Endothelial cell of umbilical vein (primary cell): ENCODE data around the gene TMEM121. TPM values are rescaled to one million over a fixed set of nuclear protein-coding genes. Genes with fewer than 3 reads are reported as not detected.

ENCODE experiments used
- BruUV-seq: library from RNA; stranded (reverse); fragments of 400-500 nt; replicated peaks from 2 replicates; lab custom pipeline; 2021; lab: Mats Ljungman, UMichigan
- CTCF ChIA-PET: fragments of 300-600, 350-600 bp; sonication (Branson Sonifier 250); formaldehyde crosslinking; loops from one replicate; lab custom pipeline; 2021; ENCODE audit warnings: antibody characterized with exemption, inconsistent platforms; lab: Charles Lee
- POLR2A ChIA-PET: fragments of 300-600, 350-600 bp; sonication (Branson Sonifier 250); formaldehyde crosslinking; loops from one replicate; lab custom pipeline; 2021; ENCODE audit warnings: antibody characterized with exemption, inconsistent platforms; lab: Charles Lee
- DNase-seq: peaks from one replicate; pipeline ENCODE4 v3.0.0-alpha.2; 2011; ENCODE audit warnings: low read depth, low spot score
- FAIRE-seq: peaks from 2 replicates; lab custom pipeline; 2011; peaks lifted over from hg19 to GRCh38; lab: Jason Lieb, UNC
- H2AFZ ChIP-seq: 2 replicates; pipeline ENCODE4 v1.6.0; 2012; ENCODE audit warnings: low read depth, low read length, control low read depth, inconsistent platforms
- H3K27ac ChIP-seq: 2 replicates; pipeline ENCODE4 v1.5.1; 2011; ENCODE audit warnings: low read depth, mild to moderate bottlenecking, control low read depth, low read length, moderate library complexity; ENCODE audit not compliant: insufficient read depth
- H3K27me3 ChIP-seq, 2 experiments: 2 replicates each; pipeline versions ENCODE4 v1.6.0 to v1.6.1; 2011; ENCODE audit warnings: low read length in 2 of 2, mixed read lengths in 1 of 2; ENCODE audit not compliant: control insufficient read depth in 2 of 2, insufficient read depth in 2 of 2
- H3K36me3 ChIP-seq, 2 experiments: 2 replicates in 1 of 2; 3 replicates in 1 of 2; pipeline ENCODE4 v1.5.1; 2011; ENCODE audit warnings: low read length in 2 of 2, mild to moderate bottlenecking in 1 of 2, moderate library complexity in 1 of 2; ENCODE audit not compliant: control insufficient read depth in 2 of 2, insufficient read depth in 2 of 2; ENCODE audit errors: extremely low read depth in 1 of 2
- H3K4me1 ChIP-seq: 3 replicates; pipeline ENCODE4 v1.5.1; 2011; ENCODE audit warnings: mild to moderate bottlenecking, low read length; ENCODE audit not compliant: control insufficient read depth, insufficient read depth; ENCODE audit errors: extremely low read depth
- H3K4me2 ChIP-seq: 2 replicates; pipeline ENCODE4 v1.6.1; 2011; ENCODE audit warnings: low read length, control low read depth, mixed read lengths; ENCODE audit not compliant: insufficient read depth
- H3K4me3 ChIP-seq, 3 experiments: fragments of 200-600 bp in 1 of 3; sonication (generic), shearing (Covaris generic) in 1 of 3; replicated peaks in 1 of 3; 2 replicates each; pipeline ENCODE4 v1.5.1; 2011 to 2016; ENCODE audit warnings: control low read depth in 3 of 3, low read length in 3 of 3, mild to moderate bottlenecking in 2 of 3, inconsistent platforms in 1 of 3, low read depth in 1 of 3, moderate library complexity in 1 of 3; ENCODE audit not compliant: insufficient read depth in 1 of 3
- H3K79me2 ChIP-seq: 2 replicates; pipeline ENCODE4 v1.6.0; 2012; ENCODE audit warnings: low read length, inconsistent platforms; ENCODE audit not compliant: control insufficient read depth, insufficient read depth
- H3K9ac ChIP-seq: replicated peaks from 2 replicates; pipeline ENCODE3; 2011; ENCODE audit warnings: low read length, control low read depth; ENCODE audit not compliant: insufficient read depth; ENCODE audit errors: extremely low read depth
- H3K9me1 ChIP-seq: replicated peaks from 3 replicates; pipeline ENCODE4 v1.6.0; 2011; ENCODE audit warnings: mild to moderate bottlenecking, low read length; ENCODE audit not compliant: control insufficient read depth, insufficient read depth; ENCODE audit errors: extremely low read depth
- H3K9me3 ChIP-seq: replicated peaks from 2 replicates; pipeline ENCODE4 v1.5.1; 2012; ENCODE audit warnings: low read length, inconsistent platforms; ENCODE audit not compliant: control insufficient read depth, insufficient read depth
- H4K20me1 ChIP-seq: replicated peaks from 2 replicates; pipeline ENCODE3; 2011; ENCODE audit warnings: mild to moderate bottlenecking, low read length; ENCODE audit not compliant: control insufficient read depth, insufficient read depth; ENCODE audit errors: extremely low read depth
- EZH2 ChIP-seq: IDR thresholded peaks from 2 replicates; pipeline ENCODE4 v1.6.1; 2012; ENCODE audit warnings: borderline replicate concordance, low read depth, mild to moderate bottlenecking, moderate library complexity, low read length, inconsistent platforms; ENCODE audit not compliant: severe bottlenecking
- FOS ChIP-seq: IDR thresholded peaks from 2 replicates; pipeline ENCODE4 v1.6.1; 2011; ENCODE audit warnings: mild to moderate bottlenecking, low read length, moderate library complexity, borderline replicate concordance; ENCODE audit not compliant: insufficient read depth
- GATA2 ChIP-seq: IDR thresholded peaks from 2 replicates; pipeline ENCODE4 v1.7.0; 2011; ENCODE audit warnings: low read depth, mild to moderate bottlenecking, moderate library complexity, mixed read lengths, low read length; ENCODE audit not compliant: insufficient read length, insufficient read depth
- JUN ChIP-seq: IDR thresholded peaks from 2 replicates; pipeline ENCODE4 v1.6.1; 2011; ENCODE audit warnings: borderline replicate concordance, low read depth; ENCODE audit not compliant: insufficient read length, insufficient read depth
- MYC ChIP-seq: IDR thresholded peaks from one replicate; pipeline ENCODE4 v1.6.1; 2011; ENCODE audit warnings: mild to moderate bottlenecking, low read depth, low read length
- POLR2A ChIP-seq: IDR thresholded peaks from 2 replicates; pipeline ENCODE4 v1.6.1; 2012; ENCODE audit warnings: low read depth, mild to moderate bottlenecking, control low read depth, low read length
- POLR2AphosphoS5 ChIP-seq: IDR thresholded peaks from 2 replicates; pipeline ENCODE4 v1.6.1; 2012; ENCODE audit warnings: low read depth, mild to moderate bottlenecking, control low read depth, low read length, moderate library complexity; ENCODE audit not compliant: insufficient read depth
- dilution Hi-C: fragments of 300-500 bp; cut with MboI; formaldehyde crosslinking; loops from one replicate; pipeline ENCODE4 v1.15.0; 2019; ENCODE audit warnings: low sequenced_read_pairs; ENCODE audit not compliant: extremely low pct_ligation_motif_present
- intact Hi-C: fragments of 100-400 bp; cut with micrococcal nuclease; formaldehyde crosslinking; loops from one replicate; pipeline ENCODE4 v1.10.0; 2022
- polyA plus RNA-seq, 4 experiments: library from polyadenylated mRNA; depleted of rRNA in 3 of 4; stranded (reverse) in 3 of 4; unstranded in 1 of 4; fragments of >200 nt; gene quantifications; 2 replicates each; pipeline versions ENCODE4 v1.2.1 to v1.2.3, GENCODE V29; 2011 to 2012; ENCODE audit warnings: missing spikeins in 1 of 4
- total RNA-seq: library from RNA; stranded (reverse); gene quantifications from 2 replicates; pipeline ENCODE4 v1.2.3, GENCODE V29; 2021
- TF ChIP-seq, protein P1 (sequence below): IDR thresholded peaks from 2 replicates; pipeline ENCODE4 v1.6.1; 2011; ENCODE audit not compliant: insufficient read depth, insufficient read length
- TF ChIP-seq, protein P2 (sequence below), 2 donors: IDR thresholded peaks; 1 replicate in 1 of 2; 2 replicates in 1 of 2; pipeline ENCODE4 v1.5.1; 2011; ENCODE audit warnings: low read length in 2 of 2, mild to moderate bottlenecking in 2 of 2, moderate library complexity in 2 of 2, control low read depth in 1 of 2, inconsistent platforms in 1 of 2, low read depth in 1 of 2; ENCODE audit not compliant: insufficient read depth in 1 of 2; ENCODE audit errors: extremely low read depth in 1 of 2

TMEM121 gene
- total and polyA plus RNA-seq, 2 donors (not counting 3 experiments of a cell fraction or from before 2014, with no cell fraction given), result 4.8 to 7.7 TPM

DNA sequence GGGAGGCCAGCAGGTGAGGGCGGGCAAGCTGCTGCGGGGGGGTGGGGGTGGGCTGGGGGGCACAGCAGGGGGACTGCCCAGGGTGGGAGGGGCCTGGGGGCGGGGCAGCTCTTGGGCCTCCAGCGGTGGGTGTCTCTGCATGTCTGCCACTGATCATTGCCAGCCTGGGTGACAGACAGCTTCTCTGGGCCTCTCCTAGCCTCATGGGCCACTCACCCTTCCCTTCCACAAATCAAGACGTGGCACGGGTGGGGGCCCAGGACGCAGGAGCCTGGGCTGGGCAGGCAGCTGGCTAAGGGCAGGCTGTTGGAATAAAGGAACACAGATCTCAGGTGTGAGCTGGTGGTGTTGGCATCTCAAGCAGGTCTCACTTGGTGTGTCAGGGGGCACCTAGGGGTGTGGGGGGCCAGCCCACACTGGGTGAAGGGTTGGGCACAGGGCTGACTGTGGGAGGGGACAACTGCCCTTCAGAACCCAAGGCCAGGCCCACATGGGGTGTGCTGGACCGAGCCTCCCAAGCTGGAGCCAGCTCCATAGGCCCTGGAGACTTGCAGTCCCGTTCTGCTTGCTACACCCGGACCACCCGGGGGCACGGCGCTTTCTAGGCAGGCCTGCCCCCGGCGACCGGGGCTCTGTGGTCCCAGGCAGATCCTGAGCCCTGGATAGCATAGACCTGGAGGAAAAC is 32.3 kb upstream of the TMEM121 start:
- H2AFZ ChIP-seq, result no peak overlapping the region
- no peaks in the 10 kb centered on the region for H4K20me1 ChIP-seq
- H3K9me1 ChIP-seq, result no peaks in the 10 kb centered on the region
- no peak overlapping the region for H3K9ac ChIP-seq
- no peak overlapping the region for H3K27ac ChIP-seq
- POLR2A ChIA-PET, result no interaction called here
- no peaks in the 10 kb centered on the region for H3K36me3 ChIP-seq
- TF ChIP-seq MYC (no peak), EZH2 (no peak), GATA2 (no peak), POLR2A (no peak), POLR2AphosphoS5 (no peak), FOS (no peak), JUN (no peak)
- TF ChIP-seq, protein P1, sequence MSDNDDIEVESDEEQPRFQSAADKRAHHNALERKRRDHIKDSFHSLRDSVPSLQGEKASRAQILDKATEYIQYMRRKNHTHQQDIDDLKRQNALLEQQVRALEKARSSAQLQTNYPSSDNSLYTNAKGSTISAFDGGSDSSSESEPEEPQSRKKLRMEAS, result no peak
- TF ChIP-seq, protein P2, sequence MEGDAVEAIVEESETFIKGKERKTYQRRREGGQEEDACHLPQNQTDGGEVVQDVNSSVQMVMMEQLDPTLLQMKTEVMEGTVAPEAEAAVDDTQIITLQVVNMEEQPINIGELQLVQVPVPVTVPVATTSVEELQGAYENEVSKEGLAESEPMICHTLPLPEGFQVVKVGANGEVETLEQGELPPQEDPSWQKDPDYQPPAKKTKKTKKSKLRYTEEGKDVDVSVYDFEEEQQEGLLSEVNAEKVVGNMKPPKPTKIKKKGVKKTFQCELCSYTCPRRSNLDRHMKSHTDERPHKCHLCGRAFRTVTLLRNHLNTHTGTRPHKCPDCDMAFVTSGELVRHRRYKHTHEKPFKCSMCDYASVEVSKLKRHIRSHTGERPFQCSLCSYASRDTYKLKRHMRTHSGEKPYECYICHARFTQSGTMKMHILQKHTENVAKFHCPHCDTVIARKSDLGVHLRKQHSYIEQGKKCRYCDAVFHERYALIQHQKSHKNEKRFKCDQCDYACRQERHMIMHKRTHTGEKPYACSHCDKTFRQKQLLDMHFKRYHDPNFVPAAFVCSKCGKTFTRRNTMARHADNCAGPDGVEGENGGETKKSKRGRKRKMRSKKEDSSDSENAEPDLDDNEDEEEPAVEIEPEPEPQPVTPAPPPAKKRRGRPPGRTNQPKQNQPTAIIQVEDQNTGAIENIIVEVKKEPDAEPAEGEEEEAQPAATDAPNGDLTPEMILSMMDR (IDR thresholded peaks at IDR 0.05; ENCODE audit: extremely low read depth in 1 of 2, insufficient read depth in 1 of 2, low read depth in 1 of 2, low read length in 2 of 2), result no peak
- no peak for FAIRE-seq
- H3K4me1 ChIP-seq, result peaks cover 2% of the 10 kb centered on the region
- H3K4me3 ChIP-seq, result no peak overlapping the region
- CTCF ChIA-PET, result interaction anchor here (2.0 kb wide), 1 partner anchor 35 kb away, joined by 7 read pairs; no protein-coding TSS in a partner anchor
- DNase-seq, result no peak
- intact Hi-C loops, result loop anchor here (5.0 kb wide), 2 partner anchors 297 to 817 kb away; no protein-coding TSS in a partner anchor
- no peaks in the 10 kb centered on the region for H3K9me3 ChIP-seq
- H3K79me2 ChIP-seq, result peaks cover 3% of the 10 kb centered on the region
- H3K4me2 ChIP-seq, result no peak overlapping the region
- dilution Hi-C loops, result no loop called here
- BruUV-seq, result no TSS peak
- H3K27me3 ChIP-seq, result no peaks in the 10 kb centered on the region
